ENCODE data around the gene SPACA9.

The SPACA9 gene

GRCh38 chr9:132863096-132863495 is 15.6 kb upstream of the SPACA9 start:
- DNase-seq (ENCODE audit: low read depth) = no peak

GRCh38 chr9:132864277-132864676 is 14.4 kb upstream of the SPACA9 start:
- no peak for DNase-seq (ENCODE audit: low read depth)

- DNase-seq (ENCODE audit: low read depth) = no peak
These were observed 14.0 kb upstream of the SPACA9 start for GRCh38 chr9:132864691-132865090.

GRCh38 chr9:132866898-132867297 is 11.8 kb upstream of the SPACA9 start:
- no peak for DNase-seq (ENCODE audit: low read depth)

GRCh38 chr9:132869266-132869665 is 9.4 kb upstream of the SPACA9 start:
- DNase-seq (ENCODE audit: low read depth) = no peak

- no peak for DNase-seq (ENCODE audit: low read depth)
These were observed 5.3 kb upstream of the SPACA9 start for GRCh38 chr9:132873403-132873802.

- DNase-seq (ENCODE audit: low read depth) = no peak
These were observed 3.5 kb upstream of the SPACA9 start for GRCh38 chr9:132875159-132875558.

- DNase-seq (ENCODE audit: low read depth) = no peak
These were observed 1.8 kb upstream of the SPACA9 start for GRCh38 chr9:132876849-132877248.

GRCh38 chr9:132877458-132877823 is 1.3 kb upstream of the SPACA9 start:
- DNase-seq (ENCODE audit: low read depth) = no peak

GRCh38 chr9:132877824-132878694 is 639 bp upstream of the SPACA9 start, which contains the start of gene AK8:
Gene AK8, minus strand, starts transcription at chr9:132878284. Its CDS starts 29 bp downstream, at chr9:132878255.
- peak; percentile 67 for DNase-seq (ENCODE audit: low read depth)

GRCh38 chr9:132879457-132880323 is 992 bp downstream of the SPACA9 start:
- DNase-seq (ENCODE audit: low read depth) = no peak

- DNase-seq (ENCODE audit: low read depth) = no peak
These were observed 1.6 kb downstream of the SPACA9 start for GRCh38 chr9:132880324-132880661.

GRCh38 chr9:132881826-132882225 is 3.1 kb downstream of the SPACA9 start:
- no peak for DNase-seq (ENCODE audit: low read depth)

- DNase-seq (ENCODE audit: low read depth) = no peak
These were observed 3.9 kb downstream of the SPACA9 start for GRCh38 chr9:132882616-132883015.

- DNase-seq (ENCODE audit: low read depth) = no peak
These were observed 4.9 kb downstream of the SPACA9 start for GRCh38 chr9:132883349-132884294.

GRCh38 chr9:132885720-132886333 is 7.1 kb downstream of the SPACA9 start:
- no peak for DNase-seq (ENCODE audit: low read depth)

GRCh38 chr9:132886334-132886725 is 7.6 kb downstream of the SPACA9 start:
- DNase-seq (ENCODE audit: low read depth) = no peak

- no peak for DNase-seq (ENCODE audit: low read depth)
These were observed 8.8 kb downstream of the SPACA9 start for GRCh38 chr9:132887181-132888120.

- no peak for DNase-seq (ENCODE audit: low read depth)
These were observed 9.5 kb downstream of the SPACA9 start for GRCh38 chr9:132888151-132888550.

- no peak for DNase-seq (ENCODE audit: low read depth)
These were observed 13.7 kb downstream of the SPACA9 start for GRCh38 chr9:132892400-132892799.
